Esophagus squamous epithelium (tissue), 4 donors: ENCODE measurements around the gene ARID5B.

Experiments used
- POLR2A ChIP-seq, 4 donors: fragments of 450-650 bp; IDR thresholded peaks; one replicate each; pipeline ENCODE4 v1.6.1; 2017; ENCODE audit warnings: antibody characterized with exemption in 4 of 4, mild to moderate bottlenecking in 4 of 4, moderate library complexity in 3 of 4
- TF ChIP-seq, protein P1 (sequence below), 6 experiments: fragments of 450-650 bp in 4 of 6; fragments of 200-600 bp in 2 of 6; sonication (generic) in 2 of 6; IDR thresholded peaks; one replicate each; pipeline ENCODE4 v1.5.1; 2016 to 2019; ENCODE audit warnings: antibody characterized with exemption in 6 of 6, mild to moderate bottlenecking in 4 of 6, moderate library complexity in 4 of 6

- no peak for TF ChIP-seq POLR2A (IDR thresholded peaks at IDR 0.05)
- TF ChIP-seq, protein P1, sequence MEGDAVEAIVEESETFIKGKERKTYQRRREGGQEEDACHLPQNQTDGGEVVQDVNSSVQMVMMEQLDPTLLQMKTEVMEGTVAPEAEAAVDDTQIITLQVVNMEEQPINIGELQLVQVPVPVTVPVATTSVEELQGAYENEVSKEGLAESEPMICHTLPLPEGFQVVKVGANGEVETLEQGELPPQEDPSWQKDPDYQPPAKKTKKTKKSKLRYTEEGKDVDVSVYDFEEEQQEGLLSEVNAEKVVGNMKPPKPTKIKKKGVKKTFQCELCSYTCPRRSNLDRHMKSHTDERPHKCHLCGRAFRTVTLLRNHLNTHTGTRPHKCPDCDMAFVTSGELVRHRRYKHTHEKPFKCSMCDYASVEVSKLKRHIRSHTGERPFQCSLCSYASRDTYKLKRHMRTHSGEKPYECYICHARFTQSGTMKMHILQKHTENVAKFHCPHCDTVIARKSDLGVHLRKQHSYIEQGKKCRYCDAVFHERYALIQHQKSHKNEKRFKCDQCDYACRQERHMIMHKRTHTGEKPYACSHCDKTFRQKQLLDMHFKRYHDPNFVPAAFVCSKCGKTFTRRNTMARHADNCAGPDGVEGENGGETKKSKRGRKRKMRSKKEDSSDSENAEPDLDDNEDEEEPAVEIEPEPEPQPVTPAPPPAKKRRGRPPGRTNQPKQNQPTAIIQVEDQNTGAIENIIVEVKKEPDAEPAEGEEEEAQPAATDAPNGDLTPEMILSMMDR (IDR thresholded peaks at IDR 0.05), result no peak
Measured at GRCh38 chr10:62130948-62131347, 229.4 kb downstream of the ARID5B start.
